ENCODE measurements around the gene RIMS1. TPM values are rescaled to one million over a fixed set of nuclear protein-coding genes. Genes with fewer than 3 reads are reported as not detected.

RIMS1 gene
- total and polyA plus RNA-seq, 2 donors (not counting 3 experiments of a cell fraction or from before 2014, with no cell fraction given): 0.15 TPM; not detected in 1

DNA sequence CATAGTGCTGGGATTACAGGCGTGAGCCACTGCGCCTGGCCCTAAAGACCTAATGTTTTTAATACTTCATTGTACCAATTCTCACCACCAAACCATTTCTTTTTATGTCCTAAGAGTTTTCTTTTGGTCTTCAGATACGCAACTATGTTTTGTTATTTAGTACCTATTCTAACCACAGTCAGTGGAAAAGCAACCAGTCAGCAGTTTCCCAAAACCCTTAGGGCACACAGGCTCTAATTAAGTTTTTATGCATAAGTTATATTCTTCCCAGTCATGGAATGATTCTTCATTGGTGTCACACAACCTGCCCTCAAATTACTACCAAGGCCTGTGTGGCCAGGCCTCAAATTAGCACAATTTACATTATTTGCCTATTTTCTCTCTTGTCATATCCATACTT lies 487.8 kb downstream of the RIMS1 start:
- no peak for DNase-seq (ENCODE audit: low read depth, low spot score)
- BruUV-seq (replicated peaks): no TSS peak
- no peak overlapping the region for H2AFZ ChIP-seq (ENCODE audit: low read depth, low read length)
- H3K4me3 ChIP-seq (replicated peaks in 1 of 3; ENCODE audit: insufficient read depth in 1 of 3, low read depth in 1 of 3, low read length in 3 of 3): no peak overlapping the region
- ChIA-PET CTCF (interaction anchor here (1.2 to 1.6 kb wide), 2 partner anchors 35 to 38 kb away, joined by 5 to 8 read pairs; no protein-coding TSS in a partner anchor), POLR2A (no interaction called here)
- no peaks in the 10 kb centered on the region for H3K4me1 ChIP-seq (ENCODE audit: control insufficient read depth, extremely low read depth, insufficient read depth, low read length)
- dilution Hi-C loops (cut with MboI; ENCODE audit: extremely low pct_ligation_motif_present, low sequenced_read_pairs): no loop called here
- no peak overlapping the region for H3K4me2 ChIP-seq (ENCODE audit: insufficient read depth, low read length)
- intact Hi-C loops (cut with micrococcal nuclease): no loop called here
- no peaks in the 10 kb centered on the region for H3K9me1 ChIP-seq (replicated peaks; ENCODE audit: control insufficient read depth, extremely low read depth, insufficient read depth, low read length)
- no peaks in the 10 kb centered on the region for H4K20me1 ChIP-seq (replicated peaks; ENCODE audit: control insufficient read depth, extremely low read depth, insufficient read depth, low read length)
- no peaks in the 10 kb centered on the region for H3K9me3 ChIP-seq (replicated peaks; ENCODE audit: control insufficient read depth, insufficient read depth, low read length)
- no peak overlapping the region for H3K27ac ChIP-seq (ENCODE audit: insufficient read depth, low read depth, low read length)
- H3K27me3 ChIP-seq (ENCODE audit: control insufficient read depth in 2 of 2, insufficient read depth in 2 of 2, low read length in 2 of 2): no peaks in the 10 kb centered on the region
- FAIRE-seq: no peak
- H3K9ac ChIP-seq (replicated peaks; ENCODE audit: extremely low read depth, insufficient read depth, low read length): no peak overlapping the region
- no peak for TF ChIP-seq POLR2A (IDR thresholded peaks at IDR 0.05; ENCODE audit: low read depth, low read length)
- no peak for TF ChIP-seq POLR2AphosphoS5 (IDR thresholded peaks at IDR 0.05; ENCODE audit: insufficient read depth, low read depth, low read length)
- TF ChIP-seq FOS (IDR thresholded peaks at IDR 0.05; ENCODE audit: borderline replicate concordance, insufficient read depth, low read length): no peak
- TF ChIP-seq, protein P1, sequence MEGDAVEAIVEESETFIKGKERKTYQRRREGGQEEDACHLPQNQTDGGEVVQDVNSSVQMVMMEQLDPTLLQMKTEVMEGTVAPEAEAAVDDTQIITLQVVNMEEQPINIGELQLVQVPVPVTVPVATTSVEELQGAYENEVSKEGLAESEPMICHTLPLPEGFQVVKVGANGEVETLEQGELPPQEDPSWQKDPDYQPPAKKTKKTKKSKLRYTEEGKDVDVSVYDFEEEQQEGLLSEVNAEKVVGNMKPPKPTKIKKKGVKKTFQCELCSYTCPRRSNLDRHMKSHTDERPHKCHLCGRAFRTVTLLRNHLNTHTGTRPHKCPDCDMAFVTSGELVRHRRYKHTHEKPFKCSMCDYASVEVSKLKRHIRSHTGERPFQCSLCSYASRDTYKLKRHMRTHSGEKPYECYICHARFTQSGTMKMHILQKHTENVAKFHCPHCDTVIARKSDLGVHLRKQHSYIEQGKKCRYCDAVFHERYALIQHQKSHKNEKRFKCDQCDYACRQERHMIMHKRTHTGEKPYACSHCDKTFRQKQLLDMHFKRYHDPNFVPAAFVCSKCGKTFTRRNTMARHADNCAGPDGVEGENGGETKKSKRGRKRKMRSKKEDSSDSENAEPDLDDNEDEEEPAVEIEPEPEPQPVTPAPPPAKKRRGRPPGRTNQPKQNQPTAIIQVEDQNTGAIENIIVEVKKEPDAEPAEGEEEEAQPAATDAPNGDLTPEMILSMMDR (IDR thresholded peaks at IDR 0.05; ENCODE audit: extremely low read depth in 1 of 2, insufficient read depth in 1 of 2, low read depth in 1 of 2, low read length in 2 of 2): no peak
- TF ChIP-seq, protein P2, sequence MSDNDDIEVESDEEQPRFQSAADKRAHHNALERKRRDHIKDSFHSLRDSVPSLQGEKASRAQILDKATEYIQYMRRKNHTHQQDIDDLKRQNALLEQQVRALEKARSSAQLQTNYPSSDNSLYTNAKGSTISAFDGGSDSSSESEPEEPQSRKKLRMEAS (IDR thresholded peaks at IDR 0.05; ENCODE audit: insufficient read depth, insufficient read length): no peak
- TF ChIP-seq EZH2 (IDR thresholded peaks at IDR 0.05; ENCODE audit: borderline replicate concordance, low read depth, low read length, severe bottlenecking): no peak
- TF ChIP-seq MYC (IDR thresholded peaks at IDR 0.05; ENCODE audit: low read depth, low read length): no peak
- TF ChIP-seq JUN (IDR thresholded peaks at IDR 0.05; ENCODE audit: borderline replicate concordance, insufficient read depth, insufficient read length, low read depth): no peak
- no peak for TF ChIP-seq GATA2 (IDR thresholded peaks at IDR 0.05; ENCODE audit: insufficient read depth, insufficient read length, low read depth, low read length)
- H3K79me2 ChIP-seq (ENCODE audit: control insufficient read depth, insufficient read depth, low read length): no peaks in the 10 kb centered on the region
- H3K36me3 ChIP-seq (ENCODE audit: control insufficient read depth in 2 of 2, extremely low read depth in 1 of 2, insufficient read depth in 2 of 2, low read length in 2 of 2): no peaks in the 10 kb centered on the region
